ENCODE measurements around the gene PCP4L1. TPM values are rescaled to one million over a fixed set of nuclear protein-coding genes. Genes with fewer than 3 reads are reported as not detected.

The PCP4L1 gene
- total and polyA plus RNA-seq, 2 experiments from 2014 or later, result not detected

DNA sequence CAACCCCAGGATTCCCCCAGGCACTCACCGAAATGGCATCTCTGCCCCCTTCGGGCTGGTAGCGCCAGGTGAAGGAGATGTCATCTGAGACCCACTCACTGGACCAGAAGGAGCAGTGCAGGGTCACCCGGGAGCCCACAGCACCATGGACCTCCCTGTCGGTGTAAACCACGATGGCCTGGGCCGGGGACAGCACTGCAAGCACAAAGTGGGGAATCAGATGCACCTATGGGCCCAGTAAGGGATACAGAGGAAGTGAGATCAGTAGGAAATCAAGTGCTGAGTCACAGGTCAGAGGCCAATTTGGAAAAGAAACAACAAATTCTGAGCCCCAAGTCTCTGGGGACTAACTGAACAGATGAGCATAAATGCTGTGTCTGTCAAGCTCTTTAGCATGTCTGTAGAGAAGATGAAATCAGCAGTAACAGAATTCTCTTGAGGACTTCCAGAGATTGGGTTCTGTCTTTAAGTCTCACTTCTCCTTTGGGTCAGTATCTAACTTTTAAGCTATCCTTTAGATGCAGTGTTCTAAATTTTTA is 48.8 kb downstream of the PCP4L1 start:
- in situ Hi-C loops (cut with MboI), result no loop called here
- no peaks in the 10 kb centered on the region; the same call in 1 of the 2 replicates for H3K79me2 ChIP-seq (ENCODE audit: insufficient read depth)
- H3K9me3 ChIP-seq (ENCODE audit: low read depth), result no peaks in the 10 kb centered on the region
- no peak overlapping the region for H3K4me3 ChIP-seq
- 0 out of 2 replicates have a peak overlapping the region, but pooled peaks have one; percentile 39 for H2AFZ ChIP-seq
- H3K27me3 ChIP-seq (replicated peaks; ENCODE audit: insufficient read depth), result no peaks in the 10 kb centered on the region
- no peak overlapping the region for H3K27ac ChIP-seq
- no peaks in the 10 kb centered on the region for H3K9me2 ChIP-seq (ENCODE audit: insufficient read depth)
- no peak overlapping the region for H3K9ac ChIP-seq
- 94% methylated on average over 7 of the region's 7 CpGs for WGBS, 2 experiments (ENCODE audit: low coverage in 1 of 2, low lambda C conversion rate in 2 of 2, missing lambda C conversion rate in 2 of 2)
- H3K4me1 ChIP-seq (ENCODE audit: insufficient read depth), result no peaks in the 10 kb centered on the region
- H3K36me3 ChIP-seq (ENCODE audit: low read depth), result no peaks in the 10 kb centered on the region
- TF ChIP-seq EZH2 (IDR thresholded peaks at IDR 0.05; ENCODE audit: insufficient read depth, poor library complexity, severe bottlenecking), result no peak
- TF ChIP-seq EZH2phosphoT487 (IDR thresholded peaks at IDR 0.05; ENCODE audit: insufficient read depth, low read depth), result no peak
- H3F3A ChIP-seq (ENCODE audit: insufficient read depth), result peaks cover 6% of the 10 kb centered on the region; the same call in 1 of the 2 replicates
- peak; percentile 50 for DNase-seq
- H4K20me1 ChIP-seq (ENCODE audit: insufficient read depth), result no peaks in the 10 kb centered on the region
- no peak overlapping the region for H3K4me2 ChIP-seq (ENCODE audit: unreplicated experiment)

DNA sequence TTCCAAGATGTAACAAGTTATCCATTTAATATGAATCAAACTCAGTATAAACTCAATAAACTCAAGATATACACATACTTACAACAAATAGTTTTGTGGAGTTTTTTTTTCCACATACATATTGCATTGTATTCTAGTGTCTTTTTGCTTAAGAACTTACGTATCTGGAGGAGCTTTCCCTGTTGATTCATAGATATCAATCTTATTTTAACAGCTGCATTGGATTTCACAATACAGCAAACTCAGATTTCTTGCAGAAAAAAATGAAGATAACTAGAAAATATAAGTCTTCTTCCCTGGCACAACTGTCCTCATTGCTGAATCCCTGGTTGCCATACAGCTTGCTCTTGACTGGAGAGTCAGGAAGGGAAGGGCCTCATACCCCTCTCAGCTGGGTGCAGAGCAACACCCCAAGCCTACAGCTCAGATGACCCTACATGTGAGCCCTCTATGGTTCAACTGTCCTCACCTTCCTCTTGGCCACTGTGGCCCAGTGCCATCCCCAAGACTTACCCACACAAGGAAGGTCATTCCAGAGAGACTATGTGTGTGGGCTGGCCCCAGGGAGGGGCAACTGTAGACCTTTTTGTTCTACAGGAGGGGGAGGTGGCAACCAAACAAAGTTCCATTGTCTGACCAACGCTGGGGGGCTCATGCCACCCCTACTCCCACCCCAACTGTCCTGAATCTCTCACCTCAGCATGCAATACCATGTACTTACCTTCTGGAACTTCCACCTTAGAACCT is 49.5 kb downstream of the PCP4L1 start:
- no peaks in the 10 kb centered on the region for H3K36me3 ChIP-seq (ENCODE audit: low read depth)
- H3K9me2 ChIP-seq (ENCODE audit: insufficient read depth), result no peaks in the 10 kb centered on the region
- WGBS, 2 experiments (ENCODE audit: low coverage in 1 of 2, low lambda C conversion rate in 2 of 2, missing lambda C conversion rate in 2 of 2), result 57 to 64% methylated on average over 2 of the region's 2 CpGs
- no peaks in the 10 kb centered on the region for H3K27me3 ChIP-seq (replicated peaks; ENCODE audit: insufficient read depth)
- H3K9me3 ChIP-seq (ENCODE audit: low read depth), result no peaks in the 10 kb centered on the region
- H3K27ac ChIP-seq, result no peak overlapping the region
- H2AFZ ChIP-seq, result no peak overlapping the region
- H4K20me1 ChIP-seq (ENCODE audit: insufficient read depth), result no peaks in the 10 kb centered on the region
- H3K4me1 ChIP-seq (ENCODE audit: insufficient read depth), result no peaks in the 10 kb centered on the region
- TF ChIP-seq EZH2 (IDR thresholded peaks at IDR 0.05; ENCODE audit: insufficient read depth, poor library complexity, severe bottlenecking), result no peak
- no peak for TF ChIP-seq EZH2phosphoT487 (IDR thresholded peaks at IDR 0.05; ENCODE audit: insufficient read depth, low read depth)
- no peak overlapping the region for H3K4me2 ChIP-seq (ENCODE audit: unreplicated experiment)
- H3K9ac ChIP-seq, result no peak overlapping the region
- no peak for DNase-seq
- in situ Hi-C loops (cut with MboI), result no loop called here
- no peaks in the 10 kb centered on the region; the same call in 1 of the 2 replicates for H3K79me2 ChIP-seq (ENCODE audit: insufficient read depth)
- H3F3A ChIP-seq (ENCODE audit: insufficient read depth), result peaks cover 6% of the 10 kb centered on the region; the same call in 1 of the 2 replicates
- H3K4me3 ChIP-seq, result no peak overlapping the region

DNA sequence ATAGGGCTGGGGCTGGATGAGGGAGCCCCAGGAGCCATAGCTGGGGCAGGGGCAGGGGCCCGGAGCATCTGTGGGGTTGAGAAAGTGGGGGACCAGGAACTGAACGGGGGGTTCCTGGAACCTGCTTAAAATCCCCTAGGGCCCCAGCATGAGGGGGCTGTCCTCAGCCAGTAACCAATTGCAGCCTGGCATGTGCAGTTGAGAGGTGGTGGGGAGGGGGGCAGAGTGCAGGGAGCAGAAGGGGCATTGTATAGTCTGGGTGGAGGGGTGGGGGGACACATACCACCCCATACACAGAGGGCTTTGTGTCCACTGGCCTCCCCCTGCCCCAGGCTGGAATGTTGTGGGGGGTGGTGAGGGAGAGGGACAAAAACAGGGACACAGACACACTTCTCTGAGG is 51.3 kb downstream of the PCP4L1 start, which contains the start of gene MPZ:
MPZ (minus strand) TSS at position 101 of the 400 bp plus-strand sequence; CDS start at position 38, 63 bp downstream.
- 22% methylated on average over 2 of the region's 2 CpGs; no CpG with 5 or more reads in 1 of the 2 experiments for WGBS, 2 experiments (ENCODE audit: low coverage in 1 of 2, low lambda C conversion rate in 2 of 2, missing lambda C conversion rate in 2 of 2)

GRCh38 chr1:161311595-161312181 is 53.1 kb downstream of the PCP4L1 start:
- DNase-seq, result no peak
- peaks cover 7% of the 10 kb centered on the region for H3K4me1 ChIP-seq (ENCODE audit: insufficient read depth)
- H3K79me2 ChIP-seq (ENCODE audit: insufficient read depth), result peaks cover 20% of the 10 kb centered on the region
- H3F3A ChIP-seq (ENCODE audit: insufficient read depth), result peaks cover 6% of the 10 kb centered on the region; the same call in 1 of the 2 replicates
- H3K4me3 ChIP-seq, result no peak overlapping the region
- H3K36me3 ChIP-seq (ENCODE audit: low read depth), result no peaks in the 10 kb centered on the region
- H3K9ac ChIP-seq, result no peak overlapping the region
- H3K27ac ChIP-seq, result no peak overlapping the region
- in situ Hi-C loops (cut with MboI), result no loop called here
- H3K9me3 ChIP-seq (ENCODE audit: low read depth), result no peaks in the 10 kb centered on the region
- H3K4me2 ChIP-seq (ENCODE audit: unreplicated experiment), result no peak overlapping the region
- H4K20me1 ChIP-seq (ENCODE audit: insufficient read depth), result no peaks in the 10 kb centered on the region
- 81 to 82% methylated on average over 4 of the region's 4 CpGs for WGBS, 2 experiments (ENCODE audit: low coverage in 1 of 2, low lambda C conversion rate in 2 of 2, missing lambda C conversion rate in 2 of 2)
- TF ChIP-seq EZH2 (IDR thresholded peaks at IDR 0.05; ENCODE audit: insufficient read depth, poor library complexity, severe bottlenecking) (no peak), EZH2phosphoT487 (IDR thresholded peaks at IDR 0.05; ENCODE audit: insufficient read depth, low read depth) (no peak)
- H3K9me2 ChIP-seq (ENCODE audit: insufficient read depth), result no peaks in the 10 kb centered on the region
- no peaks in the 10 kb centered on the region for H3K27me3 ChIP-seq (replicated peaks; ENCODE audit: insufficient read depth)
- no peak overlapping the region for H2AFZ ChIP-seq

More for the DNA sequence above, 51.3 kb downstream of the PCP4L1 start, which contains the start of gene MPZ:
- H3K27me3 ChIP-seq (replicated peaks; ENCODE audit: insufficient read depth), result no peaks in the 10 kb centered on the region
- H2AFZ ChIP-seq, result no peak within 1 kb of the TSS
- DNase-seq, result no peak
- H3K9me3 ChIP-seq (ENCODE audit: low read depth), result no peaks in the 10 kb centered on the region
- no peaks in the 10 kb centered on the region for H3K4me1 ChIP-seq (ENCODE audit: insufficient read depth)
- no peaks in the 10 kb centered on the region for H3K36me3 ChIP-seq (ENCODE audit: low read depth)
- peaks cover 6% of the 10 kb centered on the region; the same call in 1 of the 2 replicates for H3F3A ChIP-seq (ENCODE audit: insufficient read depth)
- no peak within 1 kb of the TSS for H3K4me3 ChIP-seq
- no peak for TF ChIP-seq EZH2phosphoT487 (IDR thresholded peaks at IDR 0.05; ENCODE audit: insufficient read depth, low read depth)
- TF ChIP-seq EZH2 (IDR thresholded peaks at IDR 0.05; ENCODE audit: insufficient read depth, poor library complexity, severe bottlenecking), result no peak
- H3K79me2 ChIP-seq (ENCODE audit: insufficient read depth), result peaks cover 1% of the 10 kb centered on the region
- no peaks in the 10 kb centered on the region for H4K20me1 ChIP-seq (ENCODE audit: insufficient read depth)
- H3K9ac ChIP-seq, result no peak within 1 kb of the TSS
- no peaks in the 10 kb centered on the region for H3K9me2 ChIP-seq (ENCODE audit: insufficient read depth)
- no peak within 1 kb of the TSS for H3K4me2 ChIP-seq (ENCODE audit: unreplicated experiment)
- in situ Hi-C loops (cut with MboI), result no loop called here
- no peak within 1 kb of the TSS for H3K27ac ChIP-seq

Data from GM23248 (cell line).